Epithelial cell of proximal tubule (primary cell): Measurements from ENCODE around the gene MEGF10. TPM values are rescaled to one million over a fixed set of nuclear protein-coding genes. Genes with fewer than 3 reads are reported as not detected.

ENCODE experiments used
- DNase-seq: peaks from one replicate; pipeline ENCODE4 v3.0.0-alpha.2; 2011; ENCODE audit warnings: low read depth
- H3K4me3 ChIP-seq: 2 replicates; pipeline ENCODE4 v1.5.1; 2011; ENCODE audit warnings: low read depth, mild to moderate bottlenecking, low read length
- CTCF ChIP-seq: conservative IDR thresholded peaks from 2 replicates; pipeline ENCODE4 v1.5.1; 2012; ENCODE audit warnings: low read depth, mild to moderate bottlenecking, low read length
- total RNA-seq: library from RNA; depleted of rRNA; stranded (reverse); fragments of >200 nt; gene quantifications from 2 replicates; pipeline ENCODE4 v1.2.3, GENCODE V29; 2015

Gene MEGF10
- total RNA-seq, 1 donor from 2014 or later, result 0.52 TPM

- no peak for TF ChIP-seq CTCF
- H3K4me3 ChIP-seq, result no peak overlapping the region
- DNase-seq, result no peak
Observed at GRCh38 chr5:127506616-127507015, 216.0 kb downstream of the MEGF10 start.

GRCh38 chr5:127508644-127509373 lies 218.2 kb downstream of the MEGF10 start:
- DNase-seq, result no peak
- no peak for TF ChIP-seq CTCF
- H3K4me3 ChIP-seq, result no peak overlapping the region

Other genes with a start within 250 kb of the MEGF10 start
- gene C5orf63, start 217.3 kb upstream of the MEGF10 start, total RNA-seq, result 4.6 and 11.9 TPM in 2 replicates
- 33.3 and 44.0 TPM in 2 replicates for gene PRRC1, start 226.8 kb downstream of the MEGF10 start, total RNA-seq